HepG2 (cell line): Measurements from ENCODE around the gene ZFAND2B. TPM values are rescaled to one million over a fixed set of nuclear protein-coding genes. Genes with fewer than 3 reads are reported as not detected.

Experiments used
- BRF2 ChIP-seq: sonication (generic); formaldehyde crosslinking; IDR thresholded peaks from 2 replicates; pipeline ENCODE4 v1.8.1; 2022; ENCODE audit warnings: mild to moderate bottlenecking, missing genetic modification reagents
- CHD4 ChIP-seq: fragments of 200-600 bp; sonication (generic); IDR thresholded peaks from 2 replicates; pipeline ENCODE4 v1.7.0; 2017; ENCODE audit warnings: mild to moderate bottlenecking, low read length, borderline replicate concordance
- KLF13 ChIP-seq: sonication (generic); formaldehyde crosslinking; IDR thresholded peaks from 2 replicates; pipeline ENCODE4 v1.4.0; 2020; ENCODE audit warnings: mild to moderate bottlenecking, missing genetic modification reagents
- NFRKB ChIP-seq: fragments of 450-650 bp; IDR thresholded peaks from 2 replicates; pipeline ENCODE4 v1.6.1; 2017
- TBX2 ChIP-seq: sonication (generic); formaldehyde crosslinking; IDR thresholded peaks from 2 replicates; pipeline ENCODE4 v1.5.0; 2020; ENCODE audit warnings: missing genetic modification reagents, mild to moderate bottlenecking, borderline replicate concordance
- UBTF ChIP-seq: sonication (generic); formaldehyde crosslinking; IDR thresholded peaks from 2 replicates; pipeline ENCODE4 v1.4.0; 2020; ENCODE audit warnings: mild to moderate bottlenecking, missing genetic modification reagents
- WIZ ChIP-seq: sonication (generic); formaldehyde crosslinking; IDR thresholded peaks from 2 replicates; pipeline ENCODE4 v1.5.1; 2020; ENCODE audit warnings: mild to moderate bottlenecking, missing genetic modification reagents
- ZNF207 ChIP-seq: fragments of 450-650 bp; IDR thresholded peaks from 2 replicates; pipeline ENCODE4 v1.6.1; 2016; ENCODE audit warnings: antibody characterized with exemption, borderline replicate concordance
- ZNF343 ChIP-seq: sonication (generic); formaldehyde crosslinking; IDR thresholded peaks from 2 replicates; pipeline ENCODE4 v1.4.0; 2020; ENCODE audit warnings: mild to moderate bottlenecking, missing genetic modification reagents
- polyA plus RNA-seq, 8 experiments: library from polyadenylated mRNA; depleted of rRNA in 3 of 8; stranded (reverse) in 7 of 8; unstranded in 1 of 8; fragments of >200 nt; fragmentation: Illumina TruSeq in 4 of 8; extraction: Trizol in 4 of 8; gene quantifications; 2 replicates each; pipeline versions ENCODE4 v1.2.1 to v1.2.3, GENCODE V29; 2011 to 2016; ENCODE audit warnings: low read depth in 4 of 8, missing spikeins in 1 of 8, mixed read lengths in 1 of 8; ENCODE audit not compliant: insufficient read depth in 1 of 8
- total RNA-seq, 5 experiments: library from RNA; depleted of rRNA; stranded (reverse); fragments of >200 nt; fragmentation: Illumina TruSeq; extraction: Trizol; gene quantifications; 2 replicates each; pipeline ENCODE4 v1.2.3, GENCODE V29; 2016; ENCODE audit warnings: low read depth in 1 of 5
- TF ChIP-seq, protein P1 (sequence below): sonication (generic); formaldehyde crosslinking; IDR thresholded peaks from 2 replicates; pipeline ENCODE4 v1.8.0; 2022; ENCODE audit warnings: missing genetic modification reagents, mild to moderate bottlenecking, borderline replicate concordance
- TF ChIP-seq, protein P2 (sequence below): IDR thresholded peaks from 2 replicates; pipeline ENCODE4 v1.6.1; 2016; ENCODE audit warnings: missing biosample characterization, missing genetic modification reagents, low read depth
- TF ChIP-seq, protein P3 (sequence below): IDR thresholded peaks from 2 replicates; pipeline ENCODE4 v1.6.1; 2018; ENCODE audit warnings: missing genetic modification reagents

The ZFAND2B gene
- total and polyA plus RNA-seq, 2 of the 13 experiments (the other 11 are each of a cell fraction or from before 2014, with no cell fraction given): 53.3 to 115 TPM

- no peak for TF ChIP-seq ZNF207
- TF ChIP-seq TBX2 (CRISPR knock-in tag): peak; percentile 14; the same call in 1 of the 2 replicates
- TF ChIP-seq, protein P1, sequence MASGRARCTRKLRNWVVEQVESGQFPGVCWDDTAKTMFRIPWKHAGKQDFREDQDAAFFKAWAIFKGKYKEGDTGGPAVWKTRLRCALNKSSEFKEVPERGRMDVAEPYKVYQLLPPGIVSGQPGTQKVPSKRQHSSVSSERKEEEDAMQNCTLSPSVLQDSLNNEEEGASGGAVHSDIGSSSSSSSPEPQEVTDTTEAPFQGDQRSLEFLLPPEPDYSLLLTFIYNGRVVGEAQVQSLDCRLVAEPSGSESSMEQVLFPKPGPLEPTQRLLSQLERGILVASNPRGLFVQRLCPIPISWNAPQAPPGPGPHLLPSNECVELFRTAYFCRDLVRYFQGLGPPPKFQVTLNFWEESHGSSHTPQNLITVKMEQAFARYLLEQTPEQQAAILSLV (CRISPR knock-in tag): no peak
- TF ChIP-seq NFRKB: no peak
- TF ChIP-seq, protein P2, sequence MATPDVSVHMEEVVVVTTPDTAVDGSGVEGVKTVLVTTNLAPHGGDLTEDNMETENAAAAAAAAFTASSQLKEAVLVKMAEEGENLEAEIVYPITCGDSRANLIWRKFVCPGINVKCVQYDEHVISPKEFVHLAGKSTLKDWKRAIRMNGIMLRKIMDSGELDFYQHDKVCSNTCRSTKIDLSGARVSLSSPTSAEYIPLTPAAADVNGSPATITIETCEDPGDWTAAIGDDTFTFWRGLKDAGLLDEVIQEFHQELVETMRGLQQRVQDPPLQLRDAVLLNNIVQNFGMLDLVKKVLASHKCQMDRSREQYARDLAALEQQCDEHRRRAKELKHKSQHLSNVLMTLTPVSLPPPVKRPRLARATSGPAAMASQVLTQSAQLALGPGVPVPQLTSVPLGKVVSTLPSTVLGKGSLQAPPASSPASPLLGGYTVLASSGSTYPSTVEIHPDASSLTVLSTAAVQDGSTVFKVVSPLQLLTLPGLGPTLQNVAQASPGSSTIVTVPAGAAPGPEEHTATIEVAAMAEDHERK (CRISPR knock-in tag): no peak
- no peak for TF ChIP-seq BRF2 (CRISPR knock-in tag)
- TF ChIP-seq UBTF (CRISPR knock-in tag): no peak
- TF ChIP-seq ZNF343 (CRISPR knock-in tag): 0 out of 2 replicates have a peak, but pooled peaks have one; percentile 11
- TF ChIP-seq, protein P3, sequence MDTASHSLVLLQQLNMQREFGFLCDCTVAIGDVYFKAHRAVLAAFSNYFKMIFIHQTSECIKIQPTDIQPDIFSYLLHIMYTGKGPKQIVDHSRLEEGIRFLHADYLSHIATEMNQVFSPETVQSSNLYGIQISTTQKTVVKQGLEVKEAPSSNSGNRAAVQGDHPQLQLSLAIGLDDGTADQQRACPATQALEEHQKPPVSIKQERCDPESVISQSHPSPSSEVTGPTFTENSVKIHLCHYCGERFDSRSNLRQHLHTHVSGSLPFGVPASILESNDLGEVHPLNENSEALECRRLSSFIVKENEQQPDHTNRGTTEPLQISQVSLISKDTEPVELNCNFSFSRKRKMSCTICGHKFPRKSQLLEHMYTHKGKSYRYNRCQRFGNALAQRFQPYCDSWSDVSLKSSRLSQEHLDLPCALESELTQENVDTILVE: no peak
- TF ChIP-seq KLF13: no peak
- TF ChIP-seq CHD4: no peak
- no peak for TF ChIP-seq WIZ (CRISPR knock-in tag)
Measured at GRCh38 chr2:219228041-219228910, 21.7 kb downstream of the ZFAND2B start (continued).
